Keratinocyte (primary cell): ENCODE measurements around the gene EIF3B.

Source experiments
- CTCF ChIP-seq, 3 experiments: IDR thresholded peaks in 1 of 3; conservative IDR thresholded peaks in 1 of 3; optimal IDR thresholded peaks in 1 of 3; 2 replicates in 2 of 3; 3 replicates in 1 of 3; pipeline versions ENCODE3 to v1.5.1; 2011; ENCODE audit warnings: low read length in 3 of 3, mild to moderate bottlenecking in 3 of 3, moderate library complexity in 2 of 3, control low read depth in 1 of 3, inconsistent platforms in 1 of 3; ENCODE audit not compliant: insufficient read depth in 2 of 3; ENCODE audit errors: extremely low read depth in 1 of 3
- EZH2 ChIP-seq: IDR thresholded peaks from one replicate; pipeline ENCODE4 v1.6.1; 2012; ENCODE audit warnings: inconsistent platforms, mild to moderate bottlenecking, low read length, moderate library complexity

- TF ChIP-seq CTCF (optimal IDR thresholded peaks at IDR 0.05 in 1 of 3, IDR thresholded peaks at IDR 0.05 in 1 of 3, conservative IDR thresholded peaks at IDR 0.05 in 1 of 3; ENCODE audit: extremely low read depth in 1 of 3, insufficient read depth in 2 of 3, low read length in 3 of 3) (no peak), EZH2 (no peak)
These were observed 1.3 kb upstream of the EIF3B start for GRCh38 chr7:2353113-2353935.
